Dedifferentiated amniotic fluid mesenchymal stem cell (primary cell): ENCODE data around the gene INPP1.

Experiments used
- DNase-seq: peaks from one replicate; pipeline ENCODE4 v3.0.0-alpha.2; 2016; ENCODE audit errors: extremely low spot score

INPP1 gene

GRCh38 chr2:190361572-190361971, 18.2 kb downstream of the INPP1 start:
- no peak for DNase-seq

GRCh38 chr2:190362894-190363293, 19.5 kb downstream of the INPP1 start:
- no peak for DNase-seq

GRCh38 chr2:190365499-190366204, 22.3 kb downstream of the INPP1 start:
- no peak for DNase-seq

- DNase-seq, result no peak
These were observed 22.9 kb downstream of the INPP1 start for GRCh38 chr2:190366248-190366753.

- no peak for DNase-seq
These were observed 23.7 kb downstream of the INPP1 start for GRCh38 chr2:190367091-190367490.

GRCh38 chr2:190369635-190370034, 26.2 kb downstream of the INPP1 start:
- no peak for DNase-seq

GRCh38 chr2:190376083-190376482, 32.7 kb downstream of the INPP1 start:
- DNase-seq, result no peak

GRCh38 chr2:190376591-190377245, 33.3 kb downstream of the INPP1 start:
- no peak for DNase-seq

- DNase-seq, result no peak
These were observed 35.5 kb downstream of the INPP1 start for GRCh38 chr2:190378880-190379237.

- DNase-seq, result no peak
These were observed 36.0 kb downstream of the INPP1 start for GRCh38 chr2:190379249-190379964.

- DNase-seq, result no peak
These were observed 37.6 kb downstream of the INPP1 start for GRCh38 chr2:190380962-190381412.

- no peak for DNase-seq
These were observed 39.5 kb downstream of the INPP1 start for GRCh38 chr2:190382851-190383250.

- no peak for DNase-seq
These were observed 44.0 kb downstream of the INPP1 start for GRCh38 chr2:190387422-190387821.

- DNase-seq, result no peak
These were observed 52.9 kb downstream of the INPP1 start for GRCh38 chr2:190396271-190396670.

GRCh38 chr2:190402986-190403603, 59.7 kb downstream of the INPP1 start:
- no peak for DNase-seq

GRCh38 chr2:190404487-190404886, 61.1 kb downstream of the INPP1 start:
- no peak for DNase-seq

GRCh38 chr2:190405070-190405469, 61.7 kb downstream of the INPP1 start:
- DNase-seq, result no peak

- no peak for DNase-seq
These were observed 62.6 kb downstream of the INPP1 start for GRCh38 chr2:190405995-190406394.

- no peak for DNase-seq
These were observed 63.4 kb downstream of the INPP1 start for GRCh38 chr2:190406805-190407204.

- DNase-seq, result no peak
These were observed 63.9 kb downstream of the INPP1 start for GRCh38 chr2:190407246-190407661.

- no peak for DNase-seq
These were observed 64.5 kb downstream of the INPP1 start, which contains the start of gene MFSD6 for GRCh38 chr2:190407662-190408537. Gene MFSD6 (plus strand): TSS chr2:190408355. CDS start chr2:190436030, 27,675 bp downstream.
